SK-N-SH (cell line): ENCODE measurements around the gene CSNK2A3. TPM values are rescaled to one million over a fixed set of nuclear protein-coding genes. Genes with fewer than 3 reads are reported as not detected.

Experiments
- CTCF ChIA-PET: fragments of 300-600, 350-600 bp; formaldehyde crosslinking; extraction: SDS; loops from one replicate; lab custom pipeline; 2021; lab: Yijun Ruan, JAX
- POLR2A ChIA-PET: fragments of 350-600 bp; sonication (Branson Sonifier 250); formaldehyde crosslinking; extraction: SDS; loops from one replicate; lab custom pipeline; 2020; ENCODE audit warnings: antibody characterized with exemption, inconsistent platforms; lab: Yijun Ruan, JAX
- DNase-seq: peaks from one replicate; pipeline ENCODE4 v3.0.0; 2012
- H2AFZ ChIP-seq: fragments of 200-600 bp; sonication (generic); 2 replicates; pipeline ENCODE4 v1.8.1; 2016; ENCODE audit warnings: antibody characterized with exemption, mild to moderate bottlenecking, low read depth
- H3F3A ChIP-seq: fragments of 200-600 bp; sonication (generic); replicated peaks from 2 replicates; pipeline ENCODE3; 2016; ENCODE audit warnings: antibody characterized with exemption, mild to moderate bottlenecking; ENCODE audit not compliant: insufficient read depth
- H3K27ac ChIP-seq, 2 experiments: fragments of 200-500 bp in 1 of 2; fragments of 200-600 bp in 1 of 2; sonication (Bioruptor generic) in 1 of 2; sonication (generic), shearing (Covaris generic) in 1 of 2; 2 replicates each; pipeline versions ENCODE4 v1.5.1 to v1.6.1; 2014 to 2016; ENCODE audit warnings: low read depth in 2 of 2, inconsistent platforms in 1 of 2, low read length in 1 of 2, mild to moderate bottlenecking in 1 of 2, mixed read lengths in 1 of 2
- H3K27me3 ChIP-seq: fragments of 200-600 bp; sonication (generic), shearing (Covaris generic); 2 replicates; pipeline ENCODE4 v1.6.1; 2016; ENCODE audit warnings: mixed run types; ENCODE audit not compliant: insufficient read depth
- H3K36me3 ChIP-seq, 2 experiments: fragments of 200-500 bp in 1 of 2; fragments of 200-600 bp in 1 of 2; sonication (Bioruptor generic) in 1 of 2; sonication (generic) in 1 of 2; replicated peaks in 1 of 2; 2 replicates each; pipeline versions ENCODE3 to v1.5.1; 2014 to 2016; ENCODE audit warnings: low read length in 1 of 2, mild to moderate bottlenecking in 1 of 2; ENCODE audit not compliant: insufficient read depth in 2 of 2, control insufficient read depth in 1 of 2
- H3K4me1 ChIP-seq, 2 experiments: fragments of 200-500 bp in 1 of 2; fragments of 200-600 bp in 1 of 2; sonication (Bioruptor generic) in 1 of 2; sonication (generic), shearing (Covaris generic) in 1 of 2; 2 replicates each; pipeline versions ENCODE4 v1.5.1 to v1.6.1; 2014 to 2016; ENCODE audit warnings: low read depth in 1 of 2, low read length in 1 of 2, mixed run types in 1 of 2; ENCODE audit not compliant: insufficient read depth in 2 of 2, control insufficient read depth in 1 of 2
- H3K4me2 ChIP-seq: fragments of 200-600 bp; sonication (generic), shearing (Covaris generic); 2 replicates; pipeline ENCODE4 v1.6.1; 2017; ENCODE audit warnings: mixed run types
- H3K4me3 ChIP-seq, 2 experiments: fragments of 200-500 bp in 1 of 2; fragments of 200-600 bp in 1 of 2; sonication (Bioruptor generic) in 1 of 2; sonication (generic), shearing (Covaris generic) in 1 of 2; 2 replicates each; pipeline versions ENCODE4 v1.5.1 to v1.8.1; 2014 to 2016; ENCODE audit warnings: low read depth in 2 of 2, inconsistent platforms in 1 of 2, low read length in 1 of 2, mild to moderate bottlenecking in 1 of 2, mixed read lengths in 1 of 2, moderate library complexity in 1 of 2
- H3K79me2 ChIP-seq: fragments of 200-600 bp; sonication (generic); 2 replicates; pipeline ENCODE4 v1.8.1; 2017; ENCODE audit warnings: mild to moderate bottlenecking; ENCODE audit not compliant: insufficient read depth
- H3K9ac ChIP-seq: fragments of 200-600 bp; sonication (generic); 2 replicates; pipeline ENCODE4 v1.6.1; 2017; ENCODE audit warnings: mixed run types
- H3K9me2 ChIP-seq: fragments of 200-600 bp; sonication (generic); 2 replicates; pipeline ENCODE4 v1.6.1; 2017; ENCODE audit warnings: mixed run types
- H3K9me3 ChIP-seq: fragments of 200-600 bp; sonication (generic); 2 replicates; pipeline ENCODE4 v1.6.1; 2017; ENCODE audit warnings: mixed run types, mild to moderate bottlenecking, moderate library complexity
- H4K20me1 ChIP-seq: fragments of 200-600 bp; sonication (generic); 2 replicates; pipeline ENCODE4 v1.6.1; 2017; ENCODE audit warnings: mild to moderate bottlenecking, mixed run types; ENCODE audit not compliant: insufficient read depth
- ELF1 ChIP-seq: IDR thresholded peaks from 2 replicates; pipeline ENCODE4 v1.4.0; 2012
- EP300 ChIP-seq, 2 experiments: IDR thresholded peaks; 2 replicates each; pipeline versions ENCODE4 v1.4.0 to v1.6.1; 2012; ENCODE audit warnings: borderline replicate concordance in 1 of 2, low read depth in 1 of 2, low read length in 1 of 2
- EZH2phosphoT487 ChIP-seq: fragments of 200-600 bp; sonication (generic); IDR thresholded peaks from 2 replicates; pipeline ENCODE4 v1.6.1; 2017; ENCODE audit warnings: low read depth, mixed run types, mild to moderate bottlenecking, antibody characterized with exemption, moderate library complexity, borderline replicate concordance
- FOSL2 ChIP-seq: IDR thresholded peaks from 2 replicates; pipeline ENCODE4 v1.4.0; 2012; ENCODE audit warnings: low read depth, mild to moderate bottlenecking, moderate library complexity, borderline replicate concordance
- FOXJ3 ChIP-seq: sonication (generic); formaldehyde crosslinking; IDR thresholded peaks from 2 replicates; pipeline ENCODE4 v1.5.1; 2020; ENCODE audit warnings: mild to moderate bottlenecking, missing genetic modification reagents
- FOXM1 ChIP-seq: IDR thresholded peaks from 2 replicates; pipeline ENCODE4 v1.4.0; 2012; ENCODE audit warnings: low read depth, mild to moderate bottlenecking
- GABPA ChIP-seq: IDR thresholded peaks from 2 replicates; pipeline ENCODE4 v1.4.0; 2012; ENCODE audit warnings: low read depth, mild to moderate bottlenecking
- GATA2 ChIP-seq: sonication (generic); formaldehyde crosslinking; IDR thresholded peaks from 2 replicates; pipeline ENCODE4 v1.5.0; 2020; ENCODE audit warnings: mild to moderate bottlenecking, missing genetic modification reagents
- MEF2A ChIP-seq: IDR thresholded peaks from 2 replicates; pipeline ENCODE4 v1.4.0; 2012; ENCODE audit warnings: low read depth, borderline replicate concordance
- MXI1 ChIP-seq: IDR thresholded peaks from 2 replicates; pipeline ENCODE4 v1.6.1; 2012; ENCODE audit warnings: mild to moderate bottlenecking, low read depth, low read length, improper control_type of control experiment
- NFIC ChIP-seq: IDR thresholded peaks from 2 replicates; pipeline ENCODE4 v1.4.0; 2012; ENCODE audit warnings: borderline replicate concordance
- NRF1 ChIP-seq: IDR thresholded peaks from 2 replicates; pipeline ENCODE4 v1.6.1; 2012; ENCODE audit warnings: low read depth, mild to moderate bottlenecking, low read length
- RAD21 ChIP-seq: IDR thresholded peaks from 2 replicates; pipeline ENCODE4 v1.6.1; 2012; ENCODE audit warnings: mild to moderate bottlenecking, low read length
- RFX5 ChIP-seq: IDR thresholded peaks from 2 replicates; pipeline ENCODE4 v1.6.1; 2012; ENCODE audit warnings: mild to moderate bottlenecking, improper control_type of control experiment, low read length
- SIN3A ChIP-seq: IDR thresholded peaks from 2 replicates; pipeline ENCODE4 v1.6.1; 2012; ENCODE audit warnings: low read depth, mild to moderate bottlenecking, low read length, moderate library complexity, borderline replicate concordance
- SMC3 ChIP-seq: IDR thresholded peaks from 2 replicates; pipeline ENCODE4 v1.6.1; 2012; ENCODE audit warnings: low read depth, low read length, improper control_type of control experiment
- TAF1 ChIP-seq: IDR thresholded peaks from 2 replicates; pipeline ENCODE4 v1.6.1; 2012; ENCODE audit warnings: low read depth, mild to moderate bottlenecking, low read length, moderate library complexity, borderline replicate concordance
- ZBTB33 ChIP-seq: IDR thresholded peaks from 2 replicates; pipeline ENCODE4 v1.4.0; 2012; ENCODE audit warnings: low read depth, borderline replicate concordance
- WGBS: methylation state at CpG from one replicate; pipeline ENCODE4 v1.1.6; 2017; ENCODE audit warnings: low lambda C conversion rate; 5-methylcytosine and 5-hydroxymethylcytosine counted together
- polyA plus RNA-seq, 3 experiments: library from polyadenylated mRNA; depleted of rRNA; stranded (reverse); fragments of >200 nt; gene quantifications; 2 replicates each; pipeline ENCODE4 v1.2.3, GENCODE V29; 2012
- TF ChIP-seq, protein P1 (sequence below): IDR thresholded peaks from 2 replicates; pipeline ENCODE4; 2012
- TF ChIP-seq, protein P2 (sequence below): fragments of 200-600 bp; sonication (generic); IDR thresholded peaks from 2 replicates; pipeline ENCODE4 v1.6.1; 2017; ENCODE audit warnings: antibody characterized with exemption, mild to moderate bottlenecking, moderate library complexity

Gene CSNK2A3
- polyA plus RNA-seq, 1 of the 3 experiments (the other 2 are of a cell fraction), result 0.31 TPM

DNA sequence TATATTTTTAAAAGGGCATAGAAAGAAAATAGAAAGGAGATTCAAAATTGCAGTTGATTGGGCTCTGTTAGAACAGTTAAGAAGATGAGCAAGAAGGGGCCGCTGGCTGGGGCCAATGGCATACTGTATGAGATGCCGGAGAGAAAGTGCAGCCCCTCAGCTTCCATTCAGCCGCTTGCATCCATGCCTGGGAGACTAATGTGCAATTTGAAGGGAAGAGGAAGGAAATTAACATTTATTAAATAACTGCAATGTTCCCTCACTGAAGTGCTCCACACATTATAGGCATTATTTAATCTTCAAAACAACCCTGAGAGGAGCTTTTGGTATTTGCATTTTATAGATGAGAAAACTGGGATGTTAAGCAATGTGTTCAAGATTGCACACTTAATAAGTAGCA, 44.7 kb upstream of the CSNK2A3 start:
- CTCF ChIA-PET, result interaction anchor here (0.7 to 1.2 kb wide), 3 partner anchors 10 to 389 kb away, joined by 3 to 4 read pairs (median 3); no protein-coding TSS in a partner anchor
- Histone ChIP-seq H2AFZ (no peak overlapping the region), H3K4me2 (no peak overlapping the region), H3K9ac (no peak overlapping the region), H3K79me2 (no peaks in the 10 kb centered on the region), H3K4me1 (peaks cover 0 to 3% of the 10 kb centered on the region in 2 experiments; a peak in 1 of 4 replicates), H4K20me1 (no peaks in the 10 kb centered on the region), H3F3A (no peaks in the 10 kb centered on the region), H3K27ac (no peak overlapping the region)
- DNase-seq, result no peak
- POLR2A ChIA-PET, result no interaction called here
- TF ChIP-seq TAF1 (no peak), ZBTB33 (no peak), FOXM1 (no peak), EZH2phosphoT487 (no peak), GABPA (no peak), ELF1 (no peak), FOXJ3 (CRISPR knock-in tag) (no peak), MEF2A (no peak), SIN3A (no peak), NFIC (no peak), SMC3 (no peak), GATA2 (CRISPR knock-in tag) (no peak), FOSL2 (no peak), EP300 (IDR thresholded peaks at IDR 0.05; ENCODE audit: borderline replicate concordance in 1 of 2, low read depth in 1 of 2, low read length in 1 of 2) (no peak), MXI1 (no peak)
- TF ChIP-seq, protein P1, sequence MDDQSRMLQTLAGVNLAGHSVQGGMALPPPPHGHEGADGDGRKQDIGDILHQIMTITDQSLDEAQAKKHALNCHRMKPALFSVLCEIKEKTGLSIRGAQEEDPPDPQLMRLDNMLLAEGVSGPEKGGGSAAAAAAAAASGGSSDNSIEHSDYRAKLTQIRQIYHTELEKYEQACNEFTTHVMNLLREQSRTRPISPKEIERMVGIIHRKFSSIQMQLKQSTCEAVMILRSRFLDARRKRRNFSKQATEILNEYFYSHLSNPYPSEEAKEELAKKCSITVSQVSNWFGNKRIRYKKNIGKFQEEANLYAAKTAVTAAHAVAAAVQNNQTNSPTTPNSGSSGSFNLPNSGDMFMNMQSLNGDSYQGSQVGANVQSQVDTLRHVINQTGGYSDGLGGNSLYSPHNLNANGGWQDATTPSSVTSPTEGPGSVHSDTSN, result no peak
- TF ChIP-seq, all 33 proteins: peak for 0
- 60% methylated on average over 3 of the region's 3 CpGs for WGBS
- Histone ChIP-seq H3K9me2 (no peaks in the 10 kb centered on the region), H3K36me3 (no peaks in the 10 kb centered on the region), H3K9me3 (no peaks in the 10 kb centered on the region), H3K27me3 (no peaks in the 10 kb centered on the region), H3K4me3 (no peak overlapping the region)

- WGBS, result 62% methylated on average over 2 of the region's 2 CpGs
- ChIA-PET CTCF (interaction anchor here (1.2 kb wide), 1 partner anchor 8 kb away, joined by 3 read pairs; no protein-coding TSS in a partner anchor), POLR2A (no interaction called here)
- DNase-seq, result no peak
- H3K9me3 ChIP-seq, result no peaks in the 10 kb centered on the region
- no peaks in the 10 kb centered on the region for H3K36me3 ChIP-seq
- H3K4me3 ChIP-seq, result no peak overlapping the region
- peaks cover 0 to 3% of the 10 kb centered on the region in 2 experiments; a peak in 1 of 4 replicates for H3K4me1 ChIP-seq
- H3K4me2 ChIP-seq, result no peak overlapping the region
- no peaks in the 10 kb centered on the region for H3F3A ChIP-seq
- no peaks in the 10 kb centered on the region for H3K79me2 ChIP-seq
- H3K9me2 ChIP-seq, result no peaks in the 10 kb centered on the region
- TF ChIP-seq ELF1 (no peak), RAD21 (no peak), NRF1 (no peak), RFX5 (no peak)
- TF ChIP-seq, protein P2, sequence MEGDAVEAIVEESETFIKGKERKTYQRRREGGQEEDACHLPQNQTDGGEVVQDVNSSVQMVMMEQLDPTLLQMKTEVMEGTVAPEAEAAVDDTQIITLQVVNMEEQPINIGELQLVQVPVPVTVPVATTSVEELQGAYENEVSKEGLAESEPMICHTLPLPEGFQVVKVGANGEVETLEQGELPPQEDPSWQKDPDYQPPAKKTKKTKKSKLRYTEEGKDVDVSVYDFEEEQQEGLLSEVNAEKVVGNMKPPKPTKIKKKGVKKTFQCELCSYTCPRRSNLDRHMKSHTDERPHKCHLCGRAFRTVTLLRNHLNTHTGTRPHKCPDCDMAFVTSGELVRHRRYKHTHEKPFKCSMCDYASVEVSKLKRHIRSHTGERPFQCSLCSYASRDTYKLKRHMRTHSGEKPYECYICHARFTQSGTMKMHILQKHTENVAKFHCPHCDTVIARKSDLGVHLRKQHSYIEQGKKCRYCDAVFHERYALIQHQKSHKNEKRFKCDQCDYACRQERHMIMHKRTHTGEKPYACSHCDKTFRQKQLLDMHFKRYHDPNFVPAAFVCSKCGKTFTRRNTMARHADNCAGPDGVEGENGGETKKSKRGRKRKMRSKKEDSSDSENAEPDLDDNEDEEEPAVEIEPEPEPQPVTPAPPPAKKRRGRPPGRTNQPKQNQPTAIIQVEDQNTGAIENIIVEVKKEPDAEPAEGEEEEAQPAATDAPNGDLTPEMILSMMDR, result no peak
- H2AFZ ChIP-seq, result no peak overlapping the region
- no peak overlapping the region for H3K27ac ChIP-seq
- no peaks in the 10 kb centered on the region for H3K27me3 ChIP-seq
- no peak overlapping the region for H3K9ac ChIP-seq
- H4K20me1 ChIP-seq, result no peaks in the 10 kb centered on the region
Measured at GRCh38 chr11:11397036-11397415, 44.0 kb upstream of the CSNK2A3 start.
